ENCODE measurements around the gene FBXL20. TPM values are rescaled to one million over a fixed set of nuclear protein-coding genes. Genes with fewer than 3 reads are reported as not detected.

Gene FBXL20
- total RNA-seq, 2 donors from 2014 or later = 15.6 to 18.1 TPM

DNA sequence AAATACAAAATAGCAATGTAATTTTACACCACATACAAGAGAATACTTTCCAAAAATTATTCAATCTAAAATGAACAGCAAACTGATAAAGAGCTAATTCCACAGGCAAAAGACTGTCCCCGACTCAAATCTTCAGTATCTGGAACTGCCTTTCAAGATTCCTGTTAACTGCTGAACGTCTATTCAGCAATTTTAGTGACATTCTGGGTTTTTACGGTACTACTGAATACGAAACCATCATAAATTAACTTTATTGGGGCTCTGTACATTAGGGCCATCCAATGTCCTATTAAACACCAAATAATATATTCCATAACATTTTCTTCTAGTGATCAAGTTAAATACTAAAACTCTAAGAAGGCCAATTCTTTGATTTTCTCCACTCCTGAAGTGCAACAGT is 1.6 kb downstream of the FBXL20 start:
- TF ChIP-seq, protein P1, sequence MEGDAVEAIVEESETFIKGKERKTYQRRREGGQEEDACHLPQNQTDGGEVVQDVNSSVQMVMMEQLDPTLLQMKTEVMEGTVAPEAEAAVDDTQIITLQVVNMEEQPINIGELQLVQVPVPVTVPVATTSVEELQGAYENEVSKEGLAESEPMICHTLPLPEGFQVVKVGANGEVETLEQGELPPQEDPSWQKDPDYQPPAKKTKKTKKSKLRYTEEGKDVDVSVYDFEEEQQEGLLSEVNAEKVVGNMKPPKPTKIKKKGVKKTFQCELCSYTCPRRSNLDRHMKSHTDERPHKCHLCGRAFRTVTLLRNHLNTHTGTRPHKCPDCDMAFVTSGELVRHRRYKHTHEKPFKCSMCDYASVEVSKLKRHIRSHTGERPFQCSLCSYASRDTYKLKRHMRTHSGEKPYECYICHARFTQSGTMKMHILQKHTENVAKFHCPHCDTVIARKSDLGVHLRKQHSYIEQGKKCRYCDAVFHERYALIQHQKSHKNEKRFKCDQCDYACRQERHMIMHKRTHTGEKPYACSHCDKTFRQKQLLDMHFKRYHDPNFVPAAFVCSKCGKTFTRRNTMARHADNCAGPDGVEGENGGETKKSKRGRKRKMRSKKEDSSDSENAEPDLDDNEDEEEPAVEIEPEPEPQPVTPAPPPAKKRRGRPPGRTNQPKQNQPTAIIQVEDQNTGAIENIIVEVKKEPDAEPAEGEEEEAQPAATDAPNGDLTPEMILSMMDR (conservative IDR thresholded peaks at IDR 0.05) = no peak
- Mint-ChIP-seq H3K27ac (no peak overlapping the region), H3K27me3 (ENCODE audit: insufficient read depth) (no peaks in the 10 kb centered on the region), H3K4me1 (peaks cover 8% of the 10 kb centered on the region), H3K4me3 (peak overlapping the region; percentile 78), H3K36me3 (ENCODE audit: low read depth) (peaks cover 2% of the 10 kb centered on the region), H3K9me3 (no peaks in the 10 kb centered on the region)
- DNase-seq = no peak
- Histone ChIP-seq H3K4me1 (ENCODE audit: control insufficient read depth, insufficient read depth, low read length) (peaks cover 5% of the 10 kb centered on the region), H3K27ac (ENCODE audit: low read depth, low read length) (no peak overlapping the region), H3K27me3 (ENCODE audit: control insufficient read depth, insufficient read depth, low read length, poor library complexity, severe bottlenecking) (no peaks in the 10 kb centered on the region), H3K9me3 (ENCODE audit: control insufficient read depth, low read length) (no peaks in the 10 kb centered on the region), H3K4me3 (ENCODE audit: low read length) (peak overlapping the region; percentile 93), H3K9ac (ENCODE audit: extremely low read depth, low read length, poor library complexity, severe bottlenecking) (no peak overlapping the region), H3K36me3 (ENCODE audit: control insufficient read depth, insufficient read depth, low read length) (no peaks in the 10 kb centered on the region)
- 90 to 93% methylated on average over 4 of the region's 4 CpGs for WGBS, 2 experiments (ENCODE audit: insufficient coverage in 1 of 2, insufficient read length in 1 of 2)

DNA sequence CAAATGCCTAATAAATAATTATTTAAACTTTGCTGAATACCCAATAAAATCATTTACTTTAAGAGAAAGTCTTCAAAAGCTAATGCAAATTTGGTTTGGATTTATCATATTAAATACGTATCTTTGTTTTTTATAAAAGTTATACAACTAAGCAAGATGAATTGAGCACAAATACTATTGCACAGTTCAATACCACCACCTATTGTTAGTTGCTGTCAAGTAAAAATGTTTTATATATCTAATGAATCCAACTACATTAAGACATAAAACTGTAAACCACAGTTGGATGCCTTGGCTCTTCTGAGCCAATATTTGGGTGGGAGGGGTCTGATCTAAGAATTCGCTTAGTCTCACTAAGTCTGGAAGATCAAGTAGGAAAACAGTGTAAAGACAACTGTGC is 7.7 kb downstream of the FBXL20 start:
- H3K36me3 Mint-ChIP-seq (ENCODE audit: low read depth) = peaks cover 2% of the 10 kb centered on the region
- no peaks in the 10 kb centered on the region for H3K4me1 ChIP-seq (ENCODE audit: control insufficient read depth, insufficient read depth, low read length)
- H3K27me3 Mint-ChIP-seq (ENCODE audit: insufficient read depth) = no peaks in the 10 kb centered on the region
- no peaks in the 10 kb centered on the region for H3K9me3 Mint-ChIP-seq
- TF ChIP-seq, protein P1 (conservative IDR thresholded peaks at IDR 0.05) = no peak
- 88 to 100% methylated on average over 1 of the region's 2 CpGs for WGBS, 2 experiments (ENCODE audit: insufficient coverage in 1 of 2, insufficient read length in 1 of 2)
- no peak overlapping the region for H3K4me3 ChIP-seq (ENCODE audit: low read length)
- H3K9ac ChIP-seq (ENCODE audit: extremely low read depth, low read length, poor library complexity, severe bottlenecking) = no peak overlapping the region
- DNase-seq = no peak
- no peak overlapping the region for H3K4me3 Mint-ChIP-seq
- H3K27ac Mint-ChIP-seq = no peak overlapping the region
- no peaks in the 10 kb centered on the region for H3K9me3 ChIP-seq (ENCODE audit: control insufficient read depth, low read length)
- H3K36me3 ChIP-seq (ENCODE audit: control insufficient read depth, insufficient read depth, low read length) = no peaks in the 10 kb centered on the region
- no peaks in the 10 kb centered on the region for H3K4me1 Mint-ChIP-seq
- no peaks in the 10 kb centered on the region for H3K27me3 ChIP-seq (ENCODE audit: control insufficient read depth, insufficient read depth, low read length, poor library complexity, severe bottlenecking)
- no peak overlapping the region for H3K27ac ChIP-seq (ENCODE audit: low read depth, low read length)

DNA sequence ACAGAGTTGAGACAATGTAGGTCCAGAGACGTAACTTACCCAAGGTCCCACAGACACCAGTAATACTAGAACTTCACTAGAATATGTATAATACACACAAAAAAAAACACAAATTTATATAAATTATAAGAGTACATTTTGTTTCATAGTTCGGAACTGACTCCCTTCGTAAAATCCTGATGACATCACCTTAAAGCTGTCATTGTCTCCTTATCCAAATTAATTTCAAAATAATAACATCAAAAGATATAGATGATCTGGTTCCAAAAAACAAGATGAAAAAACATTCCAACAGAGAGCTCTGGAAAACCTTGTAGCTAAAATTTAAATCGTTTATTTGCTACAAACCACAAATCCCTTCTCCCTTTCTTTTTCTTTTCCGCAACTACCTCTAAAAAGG is 10.0 kb downstream of the FBXL20 start:
- 93 to 100% methylated on average over 2 to 4 of the region's 5 CpGs for WGBS, 2 experiments (ENCODE audit: insufficient coverage in 1 of 2, insufficient read length in 1 of 2)
- no peak overlapping the region for H3K27ac Mint-ChIP-seq
- no peaks in the 10 kb centered on the region for H3K36me3 ChIP-seq (ENCODE audit: control insufficient read depth, insufficient read depth, low read length)
- H3K4me3 Mint-ChIP-seq = no peak overlapping the region
- H3K4me1 Mint-ChIP-seq = no peaks in the 10 kb centered on the region
- H3K9me3 Mint-ChIP-seq = no peaks in the 10 kb centered on the region
- no peak overlapping the region for H3K4me3 ChIP-seq (ENCODE audit: low read length)
- no peaks in the 10 kb centered on the region for H3K4me1 ChIP-seq (ENCODE audit: control insufficient read depth, insufficient read depth, low read length)
- TF ChIP-seq, protein P1 (conservative IDR thresholded peaks at IDR 0.05) = no peak
- no peaks in the 10 kb centered on the region for H3K27me3 ChIP-seq (ENCODE audit: control insufficient read depth, insufficient read depth, low read length, poor library complexity, severe bottlenecking)
- no peak for DNase-seq
- no peaks in the 10 kb centered on the region for H3K27me3 Mint-ChIP-seq (ENCODE audit: insufficient read depth)
- H3K9ac ChIP-seq (ENCODE audit: extremely low read depth, low read length, poor library complexity, severe bottlenecking) = no peak overlapping the region
- no peaks in the 10 kb centered on the region for H3K9me3 ChIP-seq (ENCODE audit: control insufficient read depth, low read length)
- no peaks in the 10 kb centered on the region for H3K36me3 Mint-ChIP-seq (ENCODE audit: low read depth)
- H3K27ac ChIP-seq (ENCODE audit: low read depth, low read length) = no peak overlapping the region

All from endodermal cell (in vitro differentiated cells).